HepG2 (cell line): ENCODE results near the gene SLC11A1. TPM values are rescaled to one million over a fixed set of nuclear protein-coding genes. Genes with fewer than 3 reads are reported as not detected.

Source experiments
- CEBPB ChIP-seq: IDR thresholded peaks from 2 replicates; pipeline ENCODE4 v1.6.1; 2011; ENCODE audit warnings: low read depth, low read length, improper control_type of control experiment, borderline replicate concordance
- CENPT ChIP-seq: sonication (generic); formaldehyde crosslinking; IDR thresholded peaks from 2 replicates; pipeline ENCODE4 v1.8.0; 2022; ENCODE audit warnings: low read depth, mild to moderate bottlenecking, moderate library complexity, missing genetic modification reagents
- HDAC1 ChIP-seq: sonication (generic); formaldehyde crosslinking; IDR thresholded peaks from 2 replicates; pipeline ENCODE4 v1.5.1; 2020; ENCODE audit warnings: mild to moderate bottlenecking, missing genetic modification reagents
- HES4 ChIP-seq: sonication (generic); formaldehyde crosslinking; IDR thresholded peaks from 2 replicates; pipeline ENCODE4 v1.9.0; 2021; ENCODE audit warnings: mild to moderate bottlenecking, missing genetic modification reagents, borderline replicate concordance
- HNF1B ChIP-seq: sonication (generic); formaldehyde crosslinking; IDR thresholded peaks from 2 replicates; pipeline ENCODE4 v1.5.1; 2020; ENCODE audit warnings: mild to moderate bottlenecking, moderate library complexity, missing genetic modification reagents
- HOXA5 ChIP-seq: sonication (generic); formaldehyde crosslinking; IDR thresholded peaks from 2 replicates; pipeline ENCODE4 v1.4.0; 2020; ENCODE audit warnings: missing genetic modification reagents
- MXI1 ChIP-seq: IDR thresholded peaks from 3 replicates; pipeline ENCODE4 v1.6.1; 2012; ENCODE audit warnings: low read depth, low read length, inconsistent platforms, borderline replicate concordance
- RAD21 ChIP-seq: fragments of 450-650 bp; formaldehyde crosslinking; IDR thresholded peaks from 2 replicates; pipeline ENCODE4 v1.5.0; 2020; ENCODE audit warnings: mild to moderate bottlenecking
- SAP130 ChIP-seq: IDR thresholded peaks from 2 replicates; pipeline ENCODE4 v1.6.1; 2016; ENCODE audit warnings: low read depth
- SOX5 ChIP-seq: IDR thresholded peaks from 2 replicates; pipeline ENCODE4 v1.6.1; 2016; ENCODE audit warnings: borderline replicate concordance
- THRA ChIP-seq: sonication (generic); formaldehyde crosslinking; IDR thresholded peaks from 2 replicates; pipeline ENCODE4 v1.4.0; 2020; ENCODE audit warnings: missing genetic modification reagents, borderline replicate concordance
- ZBTB38 ChIP-seq: sonication (generic); formaldehyde crosslinking; IDR thresholded peaks from 2 replicates; pipeline ENCODE4 v1.5.1; 2020; ENCODE audit warnings: mild to moderate bottlenecking, missing genetic modification reagents
- ZMYM3 ChIP-seq: sonication (generic); formaldehyde crosslinking; IDR thresholded peaks from 2 replicates; pipeline ENCODE4 v1.5.1; 2020; ENCODE audit warnings: mild to moderate bottlenecking, missing genetic modification reagents
- ZNF501 ChIP-seq: sonication (generic); formaldehyde crosslinking; IDR thresholded peaks from 2 replicates; pipeline ENCODE4 v1.5.1; 2020; ENCODE audit warnings: mild to moderate bottlenecking, moderate library complexity, missing genetic modification reagents
- ZNF572 ChIP-seq: sonication (generic); formaldehyde crosslinking; IDR thresholded peaks from 2 replicates; pipeline ENCODE4 v1.5.1; 2020; ENCODE audit warnings: mild to moderate bottlenecking, missing genetic modification reagents
- ZNF713 ChIP-seq: sonication (generic); formaldehyde crosslinking; IDR thresholded peaks from 2 replicates; pipeline ENCODE4 v1.4.0; 2020; ENCODE audit warnings: mild to moderate bottlenecking, missing genetic modification reagents
- ZSCAN25 ChIP-seq: sonication (generic); formaldehyde crosslinking; IDR thresholded peaks from 2 replicates; pipeline ENCODE4 v1.8.0; 2022; ENCODE audit warnings: mild to moderate bottlenecking, missing genetic modification reagents
- polyA plus RNA-seq, 8 experiments: library from polyadenylated mRNA; depleted of rRNA in 3 of 8; stranded (reverse) in 7 of 8; unstranded in 1 of 8; fragments of >200 nt; fragmentation: Illumina TruSeq in 4 of 8; extraction: Trizol in 4 of 8; gene quantifications; 2 replicates each; pipeline versions ENCODE4 v1.2.1 to v1.2.3, GENCODE V29; 2011 to 2016; ENCODE audit warnings: low read depth in 4 of 8, missing spikeins in 1 of 8, mixed read lengths in 1 of 8; ENCODE audit not compliant: insufficient read depth in 1 of 8
- total RNA-seq, 5 experiments: library from RNA; depleted of rRNA; stranded (reverse); fragments of >200 nt; fragmentation: Illumina TruSeq; extraction: Trizol; gene quantifications; 2 replicates each; pipeline ENCODE4 v1.2.3, GENCODE V29; 2016; ENCODE audit warnings: low read depth in 1 of 5
- TF ChIP-seq, protein P1 (sequence below): sonication (generic); formaldehyde crosslinking; IDR thresholded peaks from 2 replicates; pipeline ENCODE4 v1.5.0; 2020; ENCODE audit warnings: missing genetic modification reagents
- TF ChIP-seq, protein P2 (sequence below): sonication (generic); formaldehyde crosslinking; IDR thresholded peaks from 2 replicates; pipeline ENCODE4 v1.5.0; 2020; ENCODE audit warnings: mild to moderate bottlenecking, missing genetic modification reagents
- TF ChIP-seq, protein P3 (sequence below): sonication (generic); formaldehyde crosslinking; IDR thresholded peaks from 2 replicates; pipeline ENCODE4 v1.5.0; 2020; ENCODE audit warnings: missing genetic modification reagents

Gene SLC11A1
- total and polyA plus RNA-seq, 2 of the 13 experiments (the other 11 are each of a cell fraction or from before 2014, with no cell fraction given): 0.33 to 2.3 TPM

DNA sequence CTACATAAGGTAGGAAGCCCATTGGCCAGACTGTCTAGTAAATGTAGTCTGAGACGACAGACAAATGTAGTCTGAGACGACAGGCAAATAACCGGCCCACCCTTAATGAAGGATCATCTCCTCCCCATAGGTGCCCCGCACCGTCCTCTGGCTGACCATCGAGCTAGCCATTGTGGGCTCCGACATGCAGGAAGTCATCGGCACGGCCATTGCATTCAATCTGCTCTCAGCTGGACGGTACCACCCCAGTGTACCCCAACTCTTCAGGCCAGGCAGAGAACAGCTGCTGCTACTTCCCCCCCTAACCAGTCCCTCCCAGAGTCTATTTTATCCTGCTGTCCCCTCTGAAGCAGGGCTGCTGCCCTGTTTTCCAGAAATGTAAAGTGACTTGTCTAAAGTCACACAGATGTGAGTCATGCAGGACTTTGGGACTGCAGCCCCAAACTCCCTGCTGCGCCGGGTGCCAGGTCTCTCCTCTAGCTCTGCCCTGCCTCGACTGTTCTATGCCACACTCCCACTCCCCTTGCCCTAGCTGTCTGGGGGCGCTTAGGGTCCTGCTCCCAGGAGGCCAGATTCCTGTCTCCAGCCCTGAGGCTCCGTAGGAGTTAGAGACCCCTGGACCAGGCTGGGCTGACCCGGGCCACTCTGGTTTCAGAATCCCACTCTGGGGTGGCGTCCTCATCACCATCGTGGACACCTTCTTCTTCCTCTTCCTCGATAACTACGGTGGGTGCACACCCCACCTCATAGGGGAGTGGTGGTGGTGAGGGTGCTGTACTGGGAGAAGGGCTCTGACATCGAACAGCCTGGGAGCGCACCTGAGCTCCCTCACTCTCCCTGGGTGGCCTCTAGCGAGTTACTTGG lies 4.7 kb downstream of the SLC11A1 start (continued):
- TF ChIP-seq, protein P1, sequence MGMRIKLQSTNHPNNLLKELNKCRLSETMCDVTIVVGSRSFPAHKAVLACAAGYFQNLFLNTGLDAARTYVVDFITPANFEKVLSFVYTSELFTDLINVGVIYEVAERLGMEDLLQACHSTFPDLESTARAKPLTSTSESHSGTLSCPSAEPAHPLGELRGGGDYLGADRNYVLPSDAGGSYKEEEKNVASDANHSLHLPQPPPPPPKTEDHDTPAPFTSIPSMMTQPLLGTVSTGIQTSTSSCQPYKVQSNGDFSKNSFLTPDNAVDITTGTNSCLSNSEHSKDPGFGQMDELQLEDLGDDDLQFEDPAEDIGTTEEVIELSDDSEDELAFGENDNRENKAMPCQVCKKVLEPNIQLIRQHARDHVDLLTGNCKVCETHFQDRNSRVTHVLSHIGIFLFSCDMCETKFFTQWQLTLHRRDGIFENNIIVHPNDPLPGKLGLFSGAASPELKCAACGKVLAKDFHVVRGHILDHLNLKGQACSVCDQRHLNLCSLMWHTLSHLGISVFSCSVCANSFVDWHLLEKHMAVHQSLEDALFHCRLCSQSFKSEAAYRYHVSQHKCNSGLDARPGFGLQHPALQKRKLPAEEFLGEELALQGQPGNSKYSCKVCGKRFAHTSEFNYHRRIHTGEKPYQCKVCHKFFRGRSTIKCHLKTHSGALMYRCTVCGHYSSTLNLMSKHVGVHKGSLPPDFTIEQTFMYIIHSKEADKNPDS (CRISPR knock-in tag): no peak
- TF ChIP-seq MXI1: no peak
- no peak for TF ChIP-seq HOXA5 (CRISPR knock-in tag)
- no peak for TF ChIP-seq ZNF713 (CRISPR knock-in tag)
- TF ChIP-seq, protein P2, sequence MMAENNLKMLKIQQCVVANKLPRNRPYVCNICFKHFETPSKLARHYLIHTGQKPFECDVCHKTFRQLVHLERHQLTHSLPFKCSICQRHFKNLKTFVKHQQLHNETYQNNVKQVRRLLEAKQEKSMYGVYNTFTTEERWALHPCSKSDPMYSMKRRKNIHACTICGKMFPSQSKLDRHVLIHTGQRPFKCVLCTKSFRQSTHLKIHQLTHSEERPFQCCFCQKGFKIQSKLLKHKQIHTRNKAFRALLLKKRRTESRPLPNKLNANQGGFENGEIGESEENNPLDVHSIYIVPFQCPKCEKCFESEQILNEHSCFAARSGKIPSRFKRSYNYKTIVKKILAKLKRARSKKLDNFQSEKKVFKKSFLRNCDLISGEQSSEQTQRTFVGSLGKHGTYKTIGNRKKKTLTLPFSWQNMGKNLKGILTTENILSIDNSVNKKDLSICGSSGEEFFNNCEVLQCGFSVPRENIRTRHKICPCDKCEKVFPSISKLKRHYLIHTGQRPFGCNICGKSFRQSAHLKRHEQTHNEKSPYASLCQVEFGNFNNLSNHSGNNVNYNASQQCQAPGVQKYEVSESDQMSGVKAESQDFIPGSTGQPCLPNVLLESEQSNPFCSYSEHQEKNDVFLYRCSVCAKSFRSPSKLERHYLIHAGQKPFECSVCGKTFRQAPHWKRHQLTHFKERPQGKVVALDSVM (CRISPR knock-in tag): no peak
- TF ChIP-seq ZSCAN25 (CRISPR knock-in tag): no peak
- 0 out of 2 replicates have a peak, but pooled peaks have one; percentile 43 for TF ChIP-seq THRA (CRISPR knock-in tag)
- peak; percentile 90; the same call in 1 of the 2 replicates for TF ChIP-seq ZNF572
- 0 out of 2 replicates have a peak, but pooled peaks have one; percentile 54 for TF ChIP-seq HES4
- no peak for TF ChIP-seq SOX5 (CRISPR knock-in tag)
- TF ChIP-seq CENPT (CRISPR knock-in tag): peak; percentile 88; the same call in 1 of the 2 replicates
- peak; percentile 77 for TF ChIP-seq ZNF501
- TF ChIP-seq RAD21: no peak; the same call in 1 of the 2 replicates
- TF ChIP-seq, protein P3, sequence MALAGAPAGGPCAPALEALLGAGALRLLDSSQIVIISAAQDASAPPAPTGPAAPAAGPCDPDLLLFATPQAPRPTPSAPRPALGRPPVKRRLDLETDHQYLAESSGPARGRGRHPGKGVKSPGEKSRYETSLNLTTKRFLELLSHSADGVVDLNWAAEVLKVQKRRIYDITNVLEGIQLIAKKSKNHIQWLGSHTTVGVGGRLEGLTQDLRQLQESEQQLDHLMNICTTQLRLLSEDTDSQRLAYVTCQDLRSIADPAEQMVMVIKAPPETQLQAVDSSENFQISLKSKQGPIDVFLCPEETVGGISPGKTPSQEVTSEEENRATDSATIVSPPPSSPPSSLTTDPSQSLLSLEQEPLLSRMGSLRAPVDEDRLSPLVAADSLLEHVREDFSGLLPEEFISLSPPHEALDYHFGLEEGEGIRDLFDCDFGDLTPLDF (CRISPR knock-in tag): no peak
- peak; percentile 90 for TF ChIP-seq ZMYM3 (CRISPR knock-in tag)
- TF ChIP-seq HNF1B (CRISPR knock-in tag): peak; percentile 54
- TF ChIP-seq SAP130 (CRISPR knock-in tag): no peak
- TF ChIP-seq HDAC1 (CRISPR knock-in tag): no peak
- TF ChIP-seq CEBPB: no peak
- TF ChIP-seq ZBTB38 (CRISPR knock-in tag): no peak
